ENCODE results near the gene MRPS35.

- TF ChIP-seq CTCF (IDR thresholded peaks at IDR 0.05), result no peak
- TF ChIP-seq POLR2A (IDR thresholded peaks at IDR 0.05), result no peak
Measured at GRCh38 chr12:27790179-27790578, 79.5 kb downstream of the MRPS35 start.
